NCI-H2107 treated with DMSO at 0.1 percent for 48 hours (cell line): ENCODE measurements around the gene HDAC4.

ENCODE experiments used
- DNase-seq: peaks from one replicate; lab custom pipeline; 2025; ENCODE audit not compliant: unreplicated experiment; lab: John Stamatoyannopoulos, UW

The HDAC4 gene

DNA sequence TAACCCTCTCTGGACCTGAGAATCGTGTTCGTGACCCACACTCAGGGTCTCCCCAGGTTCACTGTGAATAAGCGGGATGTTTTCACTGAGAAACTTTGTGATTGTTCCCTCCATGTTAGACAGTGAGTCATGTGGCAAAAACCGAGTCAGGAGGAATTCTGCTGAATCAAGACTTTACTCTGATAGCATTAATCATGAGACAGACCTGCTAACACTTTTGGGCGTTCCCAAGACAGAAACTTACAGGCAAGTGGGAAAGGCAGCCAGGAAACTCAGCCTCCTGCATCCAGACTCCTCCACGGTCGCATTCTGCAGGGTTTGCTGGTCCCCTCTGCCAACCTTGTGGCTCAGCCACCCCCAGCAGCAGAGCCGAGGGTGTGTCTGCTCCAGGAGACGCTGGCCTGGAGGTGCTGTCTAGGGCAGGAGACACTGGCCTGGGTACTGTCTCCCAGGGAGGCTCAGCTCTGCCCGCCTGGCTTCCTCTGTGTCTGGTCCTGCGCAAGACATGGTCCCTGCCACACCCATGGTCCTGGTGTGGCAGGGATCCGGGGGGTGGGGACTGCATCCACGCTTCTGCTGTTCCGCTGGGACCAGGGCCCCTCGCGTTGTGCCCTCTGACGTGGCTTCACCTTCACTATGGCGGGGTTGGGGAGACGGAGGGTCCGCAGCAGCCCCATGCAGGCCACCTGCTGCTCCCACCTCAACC lies 375.6 kb downstream of the HDAC4 start:
- DNase-seq = no peak

DNA sequence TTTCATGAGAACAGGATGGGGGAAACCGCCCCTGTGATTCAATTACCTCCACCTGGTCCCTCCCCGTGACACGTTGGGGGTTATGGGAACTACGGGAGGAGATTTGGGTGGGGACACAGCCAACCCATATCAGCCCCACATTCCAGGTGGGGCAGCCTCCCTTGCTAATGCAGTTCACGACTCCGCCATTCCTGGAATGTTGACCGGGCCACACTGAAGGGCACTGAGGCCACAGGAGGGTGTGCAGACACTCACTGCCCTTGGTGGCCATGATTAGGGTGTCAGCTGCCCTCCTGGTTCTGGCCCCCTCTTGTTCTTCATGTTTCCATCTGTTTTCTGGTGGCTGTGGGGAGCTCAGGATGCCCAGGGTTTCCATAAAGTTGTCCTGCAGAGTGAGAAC lies 376.6 kb downstream of the HDAC4 start:
- DNase-seq = no peak

DNA sequence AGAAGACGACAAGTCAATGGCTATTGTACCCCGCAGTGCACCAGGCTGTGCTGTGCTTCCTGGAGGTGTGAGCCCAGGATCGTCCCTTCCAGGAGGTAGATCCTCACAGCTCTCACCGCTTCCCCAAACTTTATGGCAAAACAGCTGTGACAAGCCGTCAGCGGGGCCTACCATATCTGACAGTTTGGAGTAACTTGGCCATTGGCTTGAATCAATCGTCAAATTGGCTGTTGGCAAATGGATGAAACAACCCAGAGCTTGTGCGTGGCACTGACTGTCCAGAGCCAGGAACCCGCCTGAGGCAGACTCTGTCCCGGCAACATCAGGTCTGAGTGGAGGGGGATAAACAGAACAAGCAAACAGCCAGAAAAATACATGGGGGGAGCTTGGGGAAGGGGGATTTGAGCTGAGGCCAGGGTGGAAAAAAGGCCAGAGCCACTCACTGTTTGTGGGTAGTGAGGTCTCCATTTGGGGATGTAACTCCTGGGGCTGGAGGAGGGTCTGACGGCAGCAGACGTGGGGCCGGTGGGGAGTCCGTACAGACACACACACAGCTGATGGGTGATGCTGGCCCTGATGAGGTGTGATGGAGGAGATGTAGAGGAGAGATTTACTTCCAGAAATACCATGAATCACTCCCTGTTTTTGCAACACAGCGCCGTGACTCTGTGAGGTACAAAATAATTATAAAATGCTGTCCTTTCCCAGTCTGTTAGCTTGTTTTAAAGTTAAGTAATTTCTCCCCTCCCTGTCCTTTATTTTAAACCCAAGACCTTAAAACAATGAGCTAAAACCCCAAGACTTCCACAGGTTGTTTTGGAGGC lies 378.2 kb downstream of the HDAC4 start:
- no peak for DNase-seq

DNA sequence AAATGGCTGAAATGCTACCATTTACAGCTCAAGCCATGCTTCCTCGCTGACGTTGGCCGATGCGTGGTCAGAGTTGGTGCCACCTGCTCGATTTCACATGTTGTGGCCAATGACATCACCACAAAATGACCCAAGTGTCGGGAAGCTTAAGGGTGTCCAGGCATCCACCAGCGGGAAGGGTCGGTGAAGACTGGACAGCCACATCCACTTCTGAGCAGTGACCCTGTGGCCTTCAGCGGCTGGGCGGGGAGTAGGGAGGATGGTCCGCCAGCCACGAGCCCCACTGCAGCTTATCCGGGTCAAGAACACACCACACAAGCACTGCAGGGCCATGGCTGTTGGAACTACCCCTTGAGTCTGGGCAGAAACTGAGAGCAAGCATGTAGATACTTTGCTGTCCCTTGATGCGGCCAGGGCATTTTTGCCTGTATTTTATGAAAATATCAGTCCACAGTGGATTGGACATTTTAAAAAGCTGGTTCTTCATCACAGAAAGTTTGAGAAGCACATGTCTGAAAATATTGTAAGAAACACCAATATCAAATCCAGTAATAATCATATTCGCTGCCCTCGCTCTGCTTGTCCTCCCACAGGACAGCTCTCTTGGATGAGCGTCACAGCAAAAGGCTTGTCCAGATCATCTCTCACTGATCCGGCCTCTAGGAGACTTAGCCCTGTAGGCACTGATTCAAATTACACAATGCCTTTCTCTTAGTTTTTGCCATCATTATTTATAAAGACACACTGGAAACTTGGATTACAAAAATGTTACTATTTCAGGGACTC lies 379.0 kb downstream of the HDAC4 start:
- DNase-seq = no peak

DNA sequence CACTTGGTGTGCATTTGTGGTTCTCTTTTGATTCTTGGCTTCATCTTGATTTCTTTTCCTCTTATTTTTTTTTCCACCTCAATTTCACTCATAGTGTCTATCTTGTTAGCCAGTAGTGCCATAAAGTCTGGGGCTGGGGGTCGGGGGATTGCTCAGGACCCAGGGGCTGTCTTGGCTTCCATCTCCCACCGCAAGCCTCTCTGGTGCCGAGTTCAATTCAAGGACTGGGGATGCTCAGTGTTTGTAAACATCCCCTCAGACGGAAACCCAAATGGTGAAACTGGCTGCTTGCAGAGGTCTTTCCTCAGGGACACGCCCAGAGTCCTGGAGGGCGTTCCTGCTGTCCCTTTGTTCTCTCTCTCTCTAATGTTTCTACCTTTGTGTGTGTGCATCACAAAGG lies 379.6 kb downstream of the HDAC4 start:
- no peak for DNase-seq

DNA sequence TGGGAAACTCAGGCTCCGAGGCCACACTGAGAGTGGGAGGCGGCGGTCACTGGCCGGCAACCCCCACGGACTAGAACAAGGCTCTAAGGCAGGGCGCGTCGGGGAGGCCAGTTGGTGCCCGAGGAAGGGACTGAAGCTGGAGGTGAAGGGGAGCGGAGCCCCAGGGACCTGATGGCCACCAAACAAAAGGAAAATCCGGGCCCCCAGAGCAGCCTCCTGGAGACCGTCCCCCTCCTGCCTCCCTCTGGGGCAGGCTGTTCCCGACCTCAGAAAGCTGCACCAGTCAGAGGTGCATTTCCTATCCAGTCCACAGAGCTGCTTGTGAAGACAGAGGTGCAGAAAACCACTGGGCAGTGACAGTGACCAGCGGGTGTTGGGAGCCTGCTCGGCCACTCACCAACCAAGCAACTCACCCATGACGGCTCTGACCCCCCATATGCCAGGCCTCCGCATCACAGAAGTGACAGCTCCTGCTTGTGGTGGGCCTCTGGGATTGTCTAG lies 380.2 kb downstream of the HDAC4 start:
- DNase-seq = no peak

DNA sequence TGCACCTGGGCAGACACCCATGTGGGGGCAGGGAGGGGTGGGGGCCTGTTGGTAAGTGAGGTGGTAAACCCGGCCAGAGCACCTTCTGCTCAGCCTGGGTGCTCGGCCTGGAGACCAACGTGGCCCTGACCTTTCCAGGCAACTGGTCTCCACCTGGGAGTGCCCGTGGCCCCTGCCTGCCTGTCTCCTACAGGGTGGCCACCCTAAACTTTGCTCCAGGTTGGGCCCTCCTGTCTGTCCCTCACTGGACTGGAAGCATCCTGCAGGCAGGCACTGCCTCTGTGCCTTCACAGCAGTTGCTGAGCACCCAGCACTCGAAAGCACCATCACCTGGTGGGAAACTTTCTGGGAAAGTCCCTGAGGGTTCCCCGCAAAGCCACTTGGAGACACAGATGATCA lies 381.6 kb downstream of the HDAC4 start:
- DNase-seq = no peak

DNA sequence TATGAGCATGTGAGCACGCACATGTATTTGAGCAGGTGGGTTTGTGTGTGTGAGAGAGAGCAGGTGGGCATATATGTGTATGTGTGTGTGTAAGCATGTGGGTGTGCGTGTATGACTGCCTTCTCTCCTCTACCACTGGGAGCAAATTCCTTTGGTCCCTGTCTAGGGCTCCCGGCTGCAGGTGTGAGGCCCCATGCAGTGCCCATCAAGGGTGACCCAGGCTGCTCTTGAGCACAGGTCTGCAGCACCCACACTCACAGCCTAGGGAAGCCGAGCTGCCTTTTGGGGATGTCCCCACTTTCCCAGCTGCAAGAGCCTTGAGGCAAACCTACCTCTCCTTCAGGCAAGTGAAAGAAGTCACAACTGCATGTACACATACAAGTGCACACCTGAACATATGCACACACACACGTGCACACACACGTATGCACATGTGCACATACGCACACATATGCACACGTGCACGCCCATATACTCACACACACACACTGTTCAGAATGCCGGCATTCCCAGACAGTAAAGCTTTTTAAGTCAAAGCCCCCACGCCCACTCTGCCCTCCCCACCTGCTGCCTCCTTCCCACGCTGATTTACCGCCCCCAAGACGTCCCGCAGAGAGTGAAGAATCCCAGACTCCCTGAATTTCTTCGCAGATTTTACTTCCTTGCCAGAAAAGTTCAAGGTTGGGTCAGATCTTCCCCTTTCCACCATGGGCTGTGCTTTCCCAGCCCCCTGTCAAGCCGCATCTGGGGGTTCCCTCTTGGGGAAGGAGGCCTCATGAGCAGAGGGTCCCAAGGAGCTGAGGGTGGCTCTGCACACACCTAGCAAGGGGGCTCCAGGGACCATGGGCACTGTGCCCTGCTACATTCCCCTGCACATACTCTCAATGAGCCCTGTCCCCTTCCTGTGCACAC lies 382.3 kb downstream of the HDAC4 start:
- no peak for DNase-seq

DNA sequence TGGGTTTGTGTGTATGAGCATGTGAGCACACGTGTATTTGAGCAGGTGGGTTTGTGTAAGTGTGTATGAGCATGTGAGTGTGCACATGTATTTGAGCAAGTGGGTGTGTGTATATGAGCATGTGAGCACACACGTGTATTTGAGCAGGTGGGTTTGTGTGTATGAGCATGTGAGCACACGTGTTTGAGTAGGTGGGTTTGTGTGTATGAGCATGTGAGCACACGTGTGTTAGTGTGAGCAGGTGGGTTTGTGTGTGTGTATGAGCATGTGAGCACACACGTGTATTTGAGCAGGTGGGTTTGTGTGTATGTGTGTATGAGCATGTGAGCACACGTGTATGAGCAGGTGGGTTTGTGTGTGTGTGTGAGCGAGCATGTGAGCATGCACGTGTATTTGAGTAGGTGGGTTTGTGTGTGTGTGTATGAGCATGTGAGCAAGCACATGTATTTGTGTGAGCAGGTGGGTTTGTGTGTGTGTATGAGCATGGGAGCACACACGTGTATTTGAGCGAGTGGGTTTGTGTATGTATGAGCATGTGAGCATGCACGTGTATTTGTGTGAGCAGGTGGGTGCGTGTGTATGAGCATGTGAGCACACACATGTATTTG lies 383.2 kb downstream of the HDAC4 start:
- DNase-seq = no peak

DNA sequence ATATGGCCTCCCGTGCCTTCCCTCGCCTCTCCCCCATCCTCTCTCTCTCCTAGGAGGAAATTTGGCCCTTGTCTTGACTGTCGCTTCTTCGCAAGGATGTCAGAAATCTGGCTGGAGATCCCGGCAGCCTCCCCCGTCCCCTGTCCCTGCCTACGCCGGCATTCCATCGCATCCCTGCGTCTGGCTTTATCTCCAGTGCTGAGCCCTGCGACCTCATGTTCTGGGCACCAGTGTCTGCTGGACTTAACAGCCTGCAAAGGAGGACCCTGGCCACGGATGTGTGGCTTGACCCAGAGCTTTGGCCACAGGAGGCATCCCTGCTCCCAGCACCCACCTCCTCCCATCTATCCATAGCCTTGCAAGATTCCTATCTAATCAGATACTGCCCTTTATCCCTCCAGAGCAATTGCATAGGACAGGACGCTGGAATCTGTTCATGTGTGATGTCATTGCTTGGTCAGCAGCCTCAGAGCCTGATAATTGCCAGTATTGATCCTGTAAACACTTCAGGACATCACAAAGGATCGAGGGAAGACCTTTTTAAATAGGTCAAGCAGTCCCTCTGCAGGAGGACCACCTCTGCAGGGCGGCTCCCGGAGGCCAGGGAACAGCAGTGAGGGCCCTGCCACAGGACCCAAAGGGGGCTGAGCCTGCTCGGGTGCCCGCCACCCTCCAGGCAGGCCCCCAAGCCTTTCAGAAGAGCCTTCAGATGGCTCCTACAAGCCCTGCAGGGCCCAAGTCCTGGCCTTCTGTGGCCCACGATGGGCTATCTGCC lies 384.7 kb downstream of the HDAC4 start:
- no peak for DNase-seq

DNA sequence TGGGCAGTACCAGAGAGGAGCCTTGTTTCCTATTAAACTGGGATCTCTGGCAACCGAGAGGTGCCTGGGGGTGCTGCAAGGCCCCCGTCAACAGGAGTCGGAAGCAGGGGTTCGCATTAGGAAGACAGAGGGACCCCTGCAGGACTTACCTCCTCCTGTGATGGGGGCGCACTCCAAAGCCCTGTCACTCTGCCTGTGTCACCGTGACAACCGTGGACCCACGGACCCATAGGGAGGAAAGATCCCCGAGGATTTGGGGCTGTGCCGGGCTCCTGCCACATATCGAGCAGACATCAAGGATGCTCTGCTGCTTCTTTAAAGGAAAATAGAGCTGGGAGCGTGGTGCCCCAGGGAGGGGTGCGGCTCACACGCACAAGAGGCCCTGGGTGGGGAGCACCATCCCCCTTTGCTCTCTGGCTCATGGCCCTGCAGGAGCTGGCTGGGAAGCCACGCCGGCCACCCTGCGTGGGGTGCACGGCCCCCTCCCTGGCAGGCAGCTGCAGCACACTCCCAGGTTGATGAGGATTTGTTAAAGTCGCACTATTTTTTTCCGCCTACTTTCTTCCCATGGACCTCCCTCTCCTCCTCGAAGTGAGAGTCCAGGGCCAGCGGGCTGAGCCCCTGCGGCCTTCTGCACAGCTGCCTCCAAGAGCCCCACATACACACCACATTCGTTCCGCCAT lies 385.5 kb downstream of the HDAC4 start:
- DNase-seq = no peak

DNA sequence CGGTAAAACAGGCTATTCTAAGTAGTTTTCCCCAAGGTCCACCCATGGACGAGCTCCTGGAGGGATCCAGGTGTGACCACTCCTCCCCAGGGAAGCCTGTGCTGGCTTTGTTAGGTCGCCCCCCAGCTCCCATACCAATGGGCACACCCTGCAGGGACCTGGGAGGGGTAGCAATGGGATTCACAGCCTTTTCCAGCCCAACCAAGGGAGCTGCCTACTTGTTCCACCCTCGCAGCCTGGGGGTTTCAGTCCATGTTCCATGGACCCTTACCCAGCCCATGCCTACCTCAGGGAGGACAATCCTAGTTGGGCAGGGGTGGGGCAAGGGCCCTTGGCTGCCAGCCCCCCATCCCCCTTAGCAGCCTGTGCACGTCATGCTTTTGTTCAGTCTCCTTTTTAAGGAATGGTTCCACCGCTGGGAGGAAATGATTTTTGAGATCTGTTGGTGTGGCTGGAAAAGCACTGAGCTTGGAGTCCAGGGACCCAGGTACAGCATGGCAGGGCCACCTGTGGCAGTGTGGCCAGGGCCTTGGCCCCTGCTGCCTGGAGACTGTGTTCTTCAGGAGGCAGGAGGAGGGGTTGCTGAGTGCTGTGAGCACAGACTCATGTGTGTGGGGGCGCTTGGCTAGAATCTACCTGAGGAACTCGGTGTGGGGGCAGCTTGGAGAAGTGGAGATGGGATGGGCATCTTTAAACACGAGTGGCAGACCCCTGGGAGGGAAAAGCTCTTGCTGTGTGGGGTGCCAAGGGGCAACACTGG lies 386.2 kb downstream of the HDAC4 start:
- no peak for DNase-seq

DNA sequence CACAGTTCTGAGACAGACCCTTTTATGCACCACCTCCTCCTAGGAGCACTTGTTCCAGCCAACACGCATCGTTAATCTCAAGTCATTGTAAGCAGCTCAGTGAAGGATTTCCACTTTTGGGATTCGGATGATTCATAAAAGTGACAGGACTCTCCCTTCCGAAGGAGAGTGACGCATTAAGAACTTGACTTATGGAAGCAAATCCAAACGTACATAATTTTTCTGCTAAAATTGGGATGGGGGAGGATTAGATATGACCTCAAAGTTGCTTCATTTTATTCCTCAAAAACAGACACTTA lies 387.2 kb downstream of the HDAC4 start:
- DNase-seq = no peak

DNA sequence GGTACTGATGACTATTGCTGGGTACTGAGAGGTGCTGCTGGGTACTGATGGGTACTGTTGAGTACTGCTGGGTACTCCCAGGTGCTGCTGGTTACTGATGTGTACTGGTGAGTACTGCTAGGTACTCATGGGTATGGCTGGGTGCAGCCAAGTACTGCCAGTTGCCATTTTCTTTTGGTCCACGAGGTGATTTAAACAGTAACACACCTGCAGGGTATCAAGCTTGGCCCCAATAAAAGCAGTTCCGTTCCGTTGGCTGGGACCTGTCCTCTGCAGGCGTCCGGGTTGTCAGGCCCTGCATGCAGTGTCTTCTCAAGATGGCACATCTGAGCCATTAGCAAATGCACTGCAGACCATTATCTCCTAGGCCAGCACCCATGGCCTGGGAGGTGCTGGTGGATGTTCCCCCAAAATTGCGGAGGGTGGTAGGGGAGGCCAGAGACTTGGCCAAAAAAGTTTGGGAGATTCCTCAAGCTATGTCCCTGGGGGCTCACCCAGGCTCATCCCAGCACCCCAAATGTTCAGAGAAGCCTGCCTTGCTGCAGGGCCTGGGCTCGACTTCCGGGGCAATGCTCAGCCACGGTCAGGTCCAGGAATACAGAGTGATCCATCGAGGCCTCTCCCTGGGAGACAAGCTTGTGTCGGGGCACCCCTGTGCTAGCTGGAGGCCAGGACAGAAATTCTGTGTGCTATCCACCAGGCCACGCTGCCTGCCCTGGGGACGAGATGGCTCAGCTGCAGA lies 387.7 kb downstream of the HDAC4 start:
- no peak for DNase-seq

DNA sequence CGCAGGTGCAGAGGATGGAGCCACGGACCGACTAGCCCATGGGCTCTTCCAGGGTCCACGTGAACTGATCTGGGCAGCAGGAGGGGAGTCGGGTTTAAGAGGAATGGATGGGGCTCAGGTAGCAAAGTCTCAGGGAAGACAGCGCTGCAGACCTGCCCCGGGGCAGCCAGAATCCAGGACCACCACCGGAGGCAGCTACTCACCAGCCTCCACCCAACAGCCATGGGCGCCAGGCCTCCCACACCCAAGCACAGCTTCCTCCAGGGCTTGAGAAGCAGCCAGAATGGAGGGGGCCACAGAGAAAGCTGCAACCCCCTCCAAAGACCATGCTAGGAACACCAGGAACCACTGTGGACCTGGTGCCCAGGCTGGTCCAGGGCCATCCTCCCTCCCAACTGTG lies 388.6 kb downstream of the HDAC4 start:
- no peak for DNase-seq

DNA sequence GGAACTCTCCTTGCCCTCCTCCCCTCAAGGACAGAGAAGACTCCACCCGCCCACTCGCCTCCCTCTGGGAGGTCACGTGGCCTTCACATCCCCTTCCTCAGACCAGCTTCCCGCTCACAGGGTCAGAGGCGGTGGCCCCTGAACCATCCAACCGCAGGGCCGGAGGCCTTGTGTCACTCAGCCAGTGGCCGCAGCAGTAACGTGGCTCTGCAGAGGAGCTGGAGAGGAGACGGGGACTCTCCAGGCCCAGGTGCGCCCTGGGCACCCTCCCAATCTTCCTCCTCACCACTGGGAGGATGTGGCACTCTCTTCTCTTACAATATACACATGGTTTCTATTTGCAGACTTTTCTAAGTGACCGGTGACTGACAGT lies 391.2 kb downstream of the HDAC4 start:
- no peak for DNase-seq

DNA sequence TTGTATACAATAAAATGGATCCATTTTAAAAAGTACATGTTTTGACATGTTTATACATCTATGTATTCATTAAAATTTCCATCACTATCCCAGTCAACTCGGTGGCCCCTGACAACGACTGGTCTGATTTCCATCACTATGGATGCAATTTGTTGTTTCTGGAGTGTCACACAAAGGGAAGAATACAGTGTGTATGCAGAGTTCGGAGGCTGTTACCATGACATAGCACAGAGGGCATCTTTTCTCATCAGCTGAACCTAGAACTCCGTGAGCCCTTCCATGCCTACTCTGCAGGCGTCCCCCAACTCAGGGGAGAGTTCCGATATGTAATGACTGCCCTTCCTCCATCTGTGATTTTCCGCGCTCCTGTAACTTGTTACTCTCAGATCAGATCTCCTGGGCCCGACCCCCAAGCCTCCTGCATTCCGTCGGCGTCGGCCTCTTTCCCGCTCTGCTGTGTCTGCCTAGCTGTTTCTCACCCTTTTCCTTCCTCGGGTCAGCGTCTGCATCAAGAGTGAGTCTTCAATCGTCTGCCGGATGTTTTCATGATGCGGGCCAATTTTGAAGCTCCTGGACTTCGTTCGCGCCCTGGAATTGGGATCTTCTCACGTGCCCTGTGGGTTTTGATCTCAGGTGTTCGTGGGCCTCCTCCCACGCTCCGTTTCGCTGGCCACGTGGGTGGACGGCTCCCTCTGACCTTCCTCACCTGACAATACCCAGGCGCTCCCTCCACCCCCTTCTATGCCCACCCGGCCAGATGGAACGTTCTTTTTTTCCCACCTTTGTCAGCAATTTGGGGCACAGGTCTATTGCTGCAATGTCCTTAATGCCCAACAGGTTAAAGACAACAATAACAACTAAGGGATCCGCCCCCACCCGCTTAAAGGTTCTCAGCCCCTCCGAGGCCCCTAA lies 391.9 kb downstream of the HDAC4 start:
- no peak for DNase-seq
